Keratinocyte (primary cell): ENCODE results near the gene ARHGDIA. TPM values are rescaled to one million over a fixed set of nuclear protein-coding genes. Genes with fewer than 3 reads are reported as not detected.

Experiments used
- DNase-seq: peaks from one replicate; pipeline ENCODE4 v3.0.0-alpha.2; 2011; ENCODE audit warnings: low read depth, missing footprints, low spot score
- FAIRE-seq: peaks from 2 replicates; lab custom pipeline; 2011; peaks lifted over from hg19 to GRCh38; lab: Jason Lieb, UNC
- H2AFZ ChIP-seq: 2 replicates; pipeline ENCODE4 v1.6.0; 2012; ENCODE audit warnings: low read length, control low read depth, inconsistent platforms; ENCODE audit not compliant: control insufficient read depth
- H3K27ac ChIP-seq: 2 replicates; pipeline ENCODE4 v1.5.1; 2011; ENCODE audit warnings: low read length; ENCODE audit not compliant: control insufficient read depth, insufficient read depth
- H3K27me3 ChIP-seq: 3 replicates; pipeline ENCODE4 v1.6.0; 2011; ENCODE audit warnings: low read length; ENCODE audit not compliant: control insufficient read depth, insufficient read depth; ENCODE audit errors: extremely low read depth
- H3K36me3 ChIP-seq, 2 experiments: 2 replicates in 1 of 2; 3 replicates in 1 of 2; pipeline ENCODE4 v1.5.1; 2011; ENCODE audit warnings: low read length in 2 of 2, mild to moderate bottlenecking in 1 of 2; ENCODE audit not compliant: control insufficient read depth in 2 of 2, insufficient read depth in 2 of 2; ENCODE audit errors: extremely low read depth in 1 of 2
- H3K4me1 ChIP-seq: 3 replicates; pipeline ENCODE4 v1.5.1; 2011; ENCODE audit warnings: low read length; ENCODE audit not compliant: control insufficient read depth, insufficient read depth; ENCODE audit errors: extremely low read depth
- H3K4me2 ChIP-seq: 3 replicates; pipeline ENCODE4 v1.6.0; 2011; ENCODE audit warnings: low read depth, low read length; ENCODE audit not compliant: control insufficient read depth, insufficient read depth; ENCODE audit errors: extremely low read depth
- H3K4me3 ChIP-seq, 3 experiments: fragments of 200-600 bp in 1 of 3; sonication (generic) in 1 of 3; 2 replicates in 2 of 3; 3 replicates in 1 of 3; pipeline ENCODE4 v1.5.1; 2011 to 2016; ENCODE audit warnings: low read length in 3 of 3, mild to moderate bottlenecking in 3 of 3, control low read depth in 2 of 3, inconsistent platforms in 1 of 3, low read depth in 1 of 3, mixed read lengths in 1 of 3, mixed run types in 1 of 3, moderate library complexity in 1 of 3; ENCODE audit not compliant: control insufficient read depth in 2 of 3, insufficient read depth in 2 of 3; ENCODE audit errors: extremely low read depth in 1 of 3
- H3K79me2 ChIP-seq: 2 replicates; pipeline ENCODE4 v1.6.0; 2012; ENCODE audit warnings: low read length; ENCODE audit not compliant: control insufficient read depth, insufficient read depth
- H3K9ac ChIP-seq: 3 replicates; pipeline ENCODE4 v1.6.0; 2011; ENCODE audit warnings: low read length; ENCODE audit not compliant: control insufficient read depth, insufficient read depth; ENCODE audit errors: extremely low read depth
- H3K9me1 ChIP-seq: 3 replicates; pipeline ENCODE4 v1.6.0; 2011; ENCODE audit warnings: low read length; ENCODE audit not compliant: control insufficient read depth, insufficient read depth; ENCODE audit errors: extremely low read depth
- H3K9me3 ChIP-seq: 2 replicates; pipeline ENCODE4 v1.5.1; 2012; ENCODE audit warnings: low read depth, low read length; ENCODE audit not compliant: control insufficient read depth
- H4K20me1 ChIP-seq: 3 replicates; pipeline ENCODE4 v1.6.0; 2011; ENCODE audit warnings: low read length; ENCODE audit not compliant: control insufficient read depth, insufficient read depth; ENCODE audit errors: extremely low read depth
- CTCF ChIP-seq, 3 experiments: IDR thresholded peaks in 1 of 3; conservative IDR thresholded peaks in 1 of 3; optimal IDR thresholded peaks in 1 of 3; 2 replicates in 2 of 3; 3 replicates in 1 of 3; pipeline versions ENCODE3 to v1.5.1; 2011; ENCODE audit warnings: low read length in 3 of 3, mild to moderate bottlenecking in 3 of 3, moderate library complexity in 2 of 3, control low read depth in 1 of 3, inconsistent platforms in 1 of 3; ENCODE audit not compliant: insufficient read depth in 2 of 3; ENCODE audit errors: extremely low read depth in 1 of 3
- EZH2 ChIP-seq: IDR thresholded peaks from one replicate; pipeline ENCODE4 v1.6.1; 2012; ENCODE audit warnings: inconsistent platforms, mild to moderate bottlenecking, low read length, moderate library complexity
- dilution Hi-C: fragments of 300-500 bp; cut with MboI; formaldehyde crosslinking; loops from one replicate; pipeline ENCODE4 v1.7.0; 2020; ENCODE audit warnings: low sequenced_read_pairs; ENCODE audit not compliant: extremely low pct_ligation_motif_present
- polyA plus RNA-seq, 5 experiments: library from polyadenylated mRNA; depleted of rRNA in 3 of 5; stranded (reverse) in 3 of 5; stranded (forward) in 1 of 5; unstranded in 1 of 5; fragments of >200 nt; gene quantifications; 1 replicate in 1 of 5; 2 replicates in 3 of 5; 3 replicates in 1 of 5; pipeline versions ENCODE4 v1.2.1 to v1.2.3, GENCODE V29; 2011 to 2012; ENCODE audit warnings: missing spikeins in 2 of 5, low read depth in 1 of 5, low replicate concordance in 1 of 5

The ARHGDIA gene
- polyA plus RNA-seq, 1 donor (not counting 4 experiments of a cell fraction or from before 2014, with no cell fraction given), result 65.7 TPM

GRCh38 chr17:81858967-81859905, 11.9 kb downstream of the ARHGDIA start:
- H3K4me1 ChIP-seq, result peaks cover 63% of the 10 kb centered on the region
- TF ChIP-seq CTCF (optimal IDR thresholded peaks at IDR 0.05 in 1 of 3, IDR thresholded peaks at IDR 0.05 in 1 of 3, conservative IDR thresholded peaks at IDR 0.05 in 1 of 3; ENCODE audit: extremely low read depth in 1 of 3, insufficient read depth in 2 of 3, low read length in 3 of 3) (no peak), EZH2 (no peak)
- peaks cover 21% of the 10 kb centered on the region for H4K20me1 ChIP-seq
- no peak for FAIRE-seq
- peaks cover 4% of the 10 kb centered on the region for H3K9me1 ChIP-seq
- H3K9ac ChIP-seq, result peak overlapping the region; percentile 96
- H2AFZ ChIP-seq, result no peak overlapping the region
- DNase-seq, result no peak
- H3K27me3 ChIP-seq, result no peaks in the 10 kb centered on the region
- H3K79me2 ChIP-seq, result peaks cover 85% of the 10 kb centered on the region
- H3K36me3 ChIP-seq, result peaks cover 26 to 46% of the 10 kb centered on the region in 2 experiments
- H3K9me3 ChIP-seq, result no peaks in the 10 kb centered on the region
- dilution Hi-C loops, result no loop called here
- H3K4me2 ChIP-seq, result peak overlapping the region; percentile 98
- H3K27ac ChIP-seq, result peak overlapping the region; percentile 70
- peak overlapping the region; percentile 82 to 98 (median 96) for H3K4me3 ChIP-seq

- DNase-seq, result no peak
- Histone ChIP-seq H3K36me3 (peaks cover 30 to 46% of the 10 kb centered on the region in 2 experiments), H3K9me3 (no peaks in the 10 kb centered on the region), H3K4me1 (peaks cover 61% of the 10 kb centered on the region), H3K4me3 (peak overlapping the region; percentile 82 to 98 (median 96)), H3K27me3 (no peaks in the 10 kb centered on the region), H3K4me2 (peak overlapping the region; percentile 98), H2AFZ (no peak overlapping the region), H3K9ac (peak overlapping the region; percentile 96), H3K9me1 (peaks cover 2% of the 10 kb centered on the region), H3K27ac (no peak overlapping the region), H3K79me2 (peaks cover 85% of the 10 kb centered on the region), H4K20me1 (peaks cover 20% of the 10 kb centered on the region)
- dilution Hi-C loops, result no loop called here
- no peak for TF ChIP-seq EZH2
- FAIRE-seq, result no peak
Measured at GRCh38 chr17:81858170-81858966, 12.8 kb downstream of the ARHGDIA start.
